ENCODE measurements around the gene ATP1B1.

- TF ChIP-seq CTCF (IDR thresholded peaks at IDR 0.05) = no peak
- no peak for TF ChIP-seq EZH2 (IDR thresholded peaks at IDR 0.05)
- TF ChIP-seq EZH2phosphoT487 (IDR thresholded peaks at IDR 0.05) = no peak
These were observed 7.2 kb downstream of the ATP1B1 start for GRCh38 chr1:169113613-169114119.
